DND-41 (cell line): ENCODE results near the gene OBSCN.

ENCODE experiments used
- CTCF ChIP-seq: IDR thresholded peaks from 2 replicates; pipeline ENCODE4 v1.5.1; 2012; ENCODE audit warnings: borderline replicate concordance, low read length, moderate library complexity, mild to moderate bottlenecking; ENCODE audit not compliant: poor library complexity, severe bottlenecking; ENCODE audit errors: extremely low read depth
- EZH2 ChIP-seq: IDR thresholded peaks from 3 replicates; pipeline ENCODE4 v1.6.1; 2012; ENCODE audit warnings: borderline replicate concordance, low read depth, mild to moderate bottlenecking, moderate library complexity, low read length, inconsistent platforms; ENCODE audit not compliant: severe bottlenecking

- no peak for TF ChIP-seq CTCF
- no peak for TF ChIP-seq EZH2
Observed at GRCh38 chr1:228364068-228364705, 156.3 kb downstream of the OBSCN start.
